ENCODE data around the gene WFS1.

The WFS1 gene

DNA sequence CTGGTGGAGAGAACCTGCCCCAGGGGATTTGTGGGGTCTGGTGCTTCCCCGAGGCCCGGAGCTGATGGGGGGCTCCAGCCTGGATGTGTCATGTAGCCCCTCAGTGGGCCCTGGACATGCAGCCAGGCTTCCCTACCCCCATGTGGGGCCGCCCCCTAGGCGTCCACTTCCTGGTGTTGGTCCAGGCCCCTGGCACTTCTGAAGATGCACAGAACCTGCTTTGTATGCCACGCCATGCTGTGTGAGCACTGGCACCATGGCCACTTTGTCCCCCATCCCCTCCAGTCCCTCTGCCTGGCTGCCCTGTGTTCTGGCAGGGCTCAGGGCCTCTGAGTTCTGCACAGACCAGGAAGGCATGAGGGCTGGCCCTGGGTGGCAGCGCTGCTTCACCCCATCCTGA, 29.2 kb downstream of the WFS1 start:
- TF ChIP-seq NFIC (IDR thresholded peaks at IDR 0.05) = no peak
- TF ChIP-seq ZBTB7A (IDR thresholded peaks at IDR 0.05; ENCODE audit: low read depth) = no peak

DNA sequence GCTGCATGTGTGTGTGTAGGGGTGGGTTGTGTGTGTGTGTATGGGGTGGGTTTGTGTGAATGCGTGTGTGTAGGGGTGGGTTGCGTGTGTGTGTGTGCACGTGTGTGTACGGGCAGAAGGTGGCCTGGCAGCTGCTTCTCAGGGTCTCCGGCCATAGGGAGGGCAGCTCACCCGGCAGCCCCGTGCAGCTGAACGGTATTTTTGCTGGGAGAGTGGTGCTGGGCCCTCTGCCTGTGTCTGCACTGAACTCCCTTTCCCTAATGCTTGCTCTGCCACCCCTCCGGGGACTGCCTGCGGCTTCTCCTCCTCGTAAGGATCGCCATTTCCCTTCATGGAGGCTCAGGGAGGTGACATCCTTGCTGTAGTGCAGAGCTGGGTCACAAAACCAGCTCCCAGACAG, 30.2 kb downstream of the WFS1 start:
- TF ChIP-seq TCF12 (IDR thresholded peaks at IDR 0.05; ENCODE audit: low read depth) (no peak), FOXM1 (IDR thresholded peaks at IDR 0.05; ENCODE audit: borderline replicate concordance, low read depth) (no peak), YY1 (IDR thresholded peaks at IDR 0.05; ENCODE audit: low read depth) (no peak), EGR1 (IDR thresholded peaks at IDR 0.05) (no peak), ZBTB7A (IDR thresholded peaks at IDR 0.05; ENCODE audit: low read depth) (no peak), RAD21 (IDR thresholded peaks at IDR 0.05; ENCODE audit: low read depth) (no peak), TAF1 (IDR thresholded peaks at IDR 0.05; ENCODE audit: low read depth) (no peak), TEAD4 (IDR thresholded peaks at IDR 0.05) (no peak), EP300 (IDR thresholded peaks at IDR 0.05; ENCODE audit: borderline replicate concordance) (no peak), CREB1 (IDR thresholded peaks at IDR 0.05; ENCODE audit: low read depth) (no peak), CEBPB (IDR thresholded peaks at IDR 0.05) (no peak), NFIC (IDR thresholded peaks at IDR 0.05) (no peak)
- TF ChIP-seq, protein P1, sequence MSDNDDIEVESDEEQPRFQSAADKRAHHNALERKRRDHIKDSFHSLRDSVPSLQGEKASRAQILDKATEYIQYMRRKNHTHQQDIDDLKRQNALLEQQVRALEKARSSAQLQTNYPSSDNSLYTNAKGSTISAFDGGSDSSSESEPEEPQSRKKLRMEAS (IDR thresholded peaks at IDR 0.05) = no peak
- TF ChIP-seq, protein P2, sequence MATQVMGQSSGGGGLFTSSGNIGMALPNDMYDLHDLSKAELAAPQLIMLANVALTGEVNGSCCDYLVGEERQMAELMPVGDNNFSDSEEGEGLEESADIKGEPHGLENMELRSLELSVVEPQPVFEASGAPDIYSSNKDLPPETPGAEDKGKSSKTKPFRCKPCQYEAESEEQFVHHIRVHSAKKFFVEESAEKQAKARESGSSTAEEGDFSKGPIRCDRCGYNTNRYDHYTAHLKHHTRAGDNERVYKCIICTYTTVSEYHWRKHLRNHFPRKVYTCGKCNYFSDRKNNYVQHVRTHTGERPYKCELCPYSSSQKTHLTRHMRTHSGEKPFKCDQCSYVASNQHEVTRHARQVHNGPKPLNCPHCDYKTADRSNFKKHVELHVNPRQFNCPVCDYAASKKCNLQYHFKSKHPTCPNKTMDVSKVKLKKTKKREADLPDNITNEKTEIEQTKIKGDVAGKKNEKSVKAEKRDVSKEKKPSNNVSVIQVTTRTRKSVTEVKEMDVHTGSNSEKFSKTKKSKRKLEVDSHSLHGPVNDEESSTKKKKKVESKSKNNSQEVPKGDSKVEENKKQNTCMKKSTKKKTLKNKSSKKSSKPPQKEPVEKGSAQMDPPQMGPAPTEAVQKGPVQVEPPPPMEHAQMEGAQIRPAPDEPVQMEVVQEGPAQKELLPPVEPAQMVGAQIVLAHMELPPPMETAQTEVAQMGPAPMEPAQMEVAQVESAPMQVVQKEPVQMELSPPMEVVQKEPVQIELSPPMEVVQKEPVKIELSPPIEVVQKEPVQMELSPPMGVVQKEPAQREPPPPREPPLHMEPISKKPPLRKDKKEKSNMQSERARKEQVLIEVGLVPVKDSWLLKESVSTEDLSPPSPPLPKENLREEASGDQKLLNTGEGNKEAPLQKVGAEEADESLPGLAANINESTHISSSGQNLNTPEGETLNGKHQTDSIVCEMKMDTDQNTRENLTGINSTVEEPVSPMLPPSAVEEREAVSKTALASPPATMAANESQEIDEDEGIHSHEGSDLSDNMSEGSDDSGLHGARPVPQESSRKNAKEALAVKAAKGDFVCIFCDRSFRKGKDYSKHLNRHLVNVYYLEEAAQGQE (IDR thresholded peaks at IDR 0.05; ENCODE audit: low read depth) = no peak
- TF ChIP-seq, protein P3, sequence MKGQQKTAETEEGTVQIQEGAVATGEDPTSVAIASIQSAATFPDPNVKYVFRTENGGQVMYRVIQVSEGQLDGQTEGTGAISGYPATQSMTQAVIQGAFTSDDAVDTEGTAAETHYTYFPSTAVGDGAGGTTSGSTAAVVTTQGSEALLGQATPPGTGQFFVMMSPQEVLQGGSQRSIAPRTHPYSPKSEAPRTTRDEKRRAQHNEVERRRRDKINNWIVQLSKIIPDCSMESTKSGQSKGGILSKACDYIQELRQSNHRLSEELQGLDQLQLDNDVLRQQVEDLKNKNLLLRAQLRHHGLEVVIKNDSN (IDR thresholded peaks at IDR 0.05) = no peak

DNA sequence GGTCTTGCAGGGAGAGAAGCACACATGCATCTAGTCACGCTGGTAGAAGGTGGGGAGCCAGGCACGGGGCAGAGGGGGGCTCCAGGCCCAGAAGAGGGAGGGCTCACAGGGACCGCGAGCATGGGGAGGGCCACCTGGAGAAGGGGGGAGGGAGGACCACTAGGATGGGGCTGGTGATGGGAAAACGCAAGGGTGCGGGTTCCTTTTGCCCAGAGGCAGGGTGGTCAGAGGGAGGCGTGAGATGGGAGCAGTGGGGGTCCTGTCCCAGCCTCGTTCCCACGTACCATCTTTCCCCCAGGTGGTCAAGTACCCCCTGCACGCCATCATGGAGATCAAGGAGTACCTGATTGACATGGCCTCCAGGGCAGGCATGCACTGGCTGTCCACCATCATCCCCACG, 30.7 kb downstream of the WFS1 start:
- TF ChIP-seq FOXM1 (IDR thresholded peaks at IDR 0.05; ENCODE audit: borderline replicate concordance, low read depth) (no peak), ZBTB7A (IDR thresholded peaks at IDR 0.05; ENCODE audit: low read depth) (no peak), YY1 (IDR thresholded peaks at IDR 0.05; ENCODE audit: low read depth) (no peak), EGR1 (IDR thresholded peaks at IDR 0.05) (no peak), CEBPB (IDR thresholded peaks at IDR 0.05) (no peak), TCF12 (IDR thresholded peaks at IDR 0.05; ENCODE audit: low read depth) (no peak), TAF1 (IDR thresholded peaks at IDR 0.05; ENCODE audit: low read depth) (no peak), NFIC (IDR thresholded peaks at IDR 0.05) (no peak), EP300 (IDR thresholded peaks at IDR 0.05; ENCODE audit: borderline replicate concordance) (no peak), TEAD4 (IDR thresholded peaks at IDR 0.05) (no peak), RAD21 (IDR thresholded peaks at IDR 0.05; ENCODE audit: low read depth) (no peak), CREB1 (IDR thresholded peaks at IDR 0.05; ENCODE audit: low read depth) (no peak)
- TF ChIP-seq, protein P2 (IDR thresholded peaks at IDR 0.05; ENCODE audit: low read depth) = no peak
- TF ChIP-seq, protein P1 (IDR thresholded peaks at IDR 0.05) = no peak
- TF ChIP-seq, protein P3 (IDR thresholded peaks at IDR 0.05) = no peak

DNA sequence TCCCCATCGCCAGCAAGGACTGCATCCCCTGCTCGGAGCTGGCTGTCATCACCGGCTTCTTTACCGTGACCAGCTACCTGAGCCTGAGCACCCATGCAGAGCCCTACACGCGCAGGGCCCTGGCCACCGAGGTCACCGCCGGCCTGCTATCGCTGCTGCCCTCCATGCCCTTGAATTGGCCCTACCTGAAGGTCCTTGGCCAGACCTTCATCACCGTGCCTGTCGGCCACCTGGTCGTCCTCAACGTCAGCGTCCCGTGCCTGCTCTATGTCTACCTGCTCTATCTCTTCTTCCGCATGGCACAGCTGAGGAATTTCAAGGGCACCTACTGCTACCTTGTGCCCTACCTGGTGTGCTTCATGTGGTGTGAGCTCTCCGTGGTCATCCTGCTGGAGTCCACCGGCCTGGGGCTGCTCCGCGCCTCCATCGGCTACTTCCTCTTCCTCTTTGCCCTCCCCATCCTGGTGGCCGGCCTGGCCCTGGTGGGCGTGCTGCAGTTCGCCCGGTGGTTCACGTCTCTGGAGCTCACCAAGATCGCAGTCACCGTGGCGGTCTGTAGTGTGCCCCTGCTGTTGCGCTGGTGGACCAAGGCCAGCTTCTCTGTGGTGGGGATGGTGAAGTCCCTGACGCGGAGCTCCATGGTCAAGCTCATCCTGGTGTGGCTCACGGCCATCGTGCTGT, 31.5 kb downstream of the WFS1 start:
- no peak for TF ChIP-seq RAD21 (IDR thresholded peaks at IDR 0.05; ENCODE audit: low read depth)
- TF ChIP-seq FOXM1 (IDR thresholded peaks at IDR 0.05; ENCODE audit: borderline replicate concordance, low read depth) = no peak
- TF ChIP-seq, protein P2 (IDR thresholded peaks at IDR 0.05; ENCODE audit: low read depth) = no peak
- no peak for TF ChIP-seq ZBTB7A (IDR thresholded peaks at IDR 0.05; ENCODE audit: low read depth)
- no peak for TF ChIP-seq EGR1 (IDR thresholded peaks at IDR 0.05)
- no peak for TF ChIP-seq CREB1 (IDR thresholded peaks at IDR 0.05; ENCODE audit: low read depth)
